Keratinocyte (primary cell): Measurements from ENCODE around the gene SERPINI1. TPM values are rescaled to one million over a fixed set of nuclear protein-coding genes. Genes with fewer than 3 reads are reported as not detected.

Source experiments
- DNase-seq: peaks from one replicate; pipeline ENCODE4 v3.0.0-alpha.2; 2011; ENCODE audit warnings: low read depth, missing footprints, low spot score
- FAIRE-seq: peaks from 2 replicates; lab custom pipeline; 2011; peaks lifted over from hg19 to GRCh38; lab: Jason Lieb, UNC
- H2AFZ ChIP-seq: 2 replicates; pipeline ENCODE4 v1.6.0; 2012; ENCODE audit warnings: low read length, control low read depth, inconsistent platforms; ENCODE audit not compliant: control insufficient read depth
- H3K27ac ChIP-seq: 2 replicates; pipeline ENCODE4 v1.5.1; 2011; ENCODE audit warnings: low read length; ENCODE audit not compliant: control insufficient read depth, insufficient read depth
- H3K27me3 ChIP-seq: 3 replicates; pipeline ENCODE4 v1.6.0; 2011; ENCODE audit warnings: low read length; ENCODE audit not compliant: control insufficient read depth, insufficient read depth; ENCODE audit errors: extremely low read depth
- H3K36me3 ChIP-seq, 2 experiments: 2 replicates in 1 of 2; 3 replicates in 1 of 2; pipeline ENCODE4 v1.5.1; 2011; ENCODE audit warnings: low read length in 2 of 2, mild to moderate bottlenecking in 1 of 2; ENCODE audit not compliant: control insufficient read depth in 2 of 2, insufficient read depth in 2 of 2; ENCODE audit errors: extremely low read depth in 1 of 2
- H3K4me1 ChIP-seq: 3 replicates; pipeline ENCODE4 v1.5.1; 2011; ENCODE audit warnings: low read length; ENCODE audit not compliant: control insufficient read depth, insufficient read depth; ENCODE audit errors: extremely low read depth
- H3K4me2 ChIP-seq: 3 replicates; pipeline ENCODE4 v1.6.0; 2011; ENCODE audit warnings: low read depth, low read length; ENCODE audit not compliant: control insufficient read depth, insufficient read depth; ENCODE audit errors: extremely low read depth
- H3K4me3 ChIP-seq, 3 experiments: fragments of 200-600 bp in 1 of 3; sonication (generic) in 1 of 3; 2 replicates in 2 of 3; 3 replicates in 1 of 3; pipeline ENCODE4 v1.5.1; 2011 to 2016; ENCODE audit warnings: low read length in 3 of 3, mild to moderate bottlenecking in 3 of 3, control low read depth in 2 of 3, inconsistent platforms in 1 of 3, low read depth in 1 of 3, mixed read lengths in 1 of 3, mixed run types in 1 of 3, moderate library complexity in 1 of 3; ENCODE audit not compliant: control insufficient read depth in 2 of 3, insufficient read depth in 2 of 3; ENCODE audit errors: extremely low read depth in 1 of 3
- H3K79me2 ChIP-seq: 2 replicates; pipeline ENCODE4 v1.6.0; 2012; ENCODE audit warnings: low read length; ENCODE audit not compliant: control insufficient read depth, insufficient read depth
- H3K9ac ChIP-seq: 3 replicates; pipeline ENCODE4 v1.6.0; 2011; ENCODE audit warnings: low read length; ENCODE audit not compliant: control insufficient read depth, insufficient read depth; ENCODE audit errors: extremely low read depth
- H3K9me1 ChIP-seq: 3 replicates; pipeline ENCODE4 v1.6.0; 2011; ENCODE audit warnings: low read length; ENCODE audit not compliant: control insufficient read depth, insufficient read depth; ENCODE audit errors: extremely low read depth
- H3K9me3 ChIP-seq: 2 replicates; pipeline ENCODE4 v1.5.1; 2012; ENCODE audit warnings: low read depth, low read length; ENCODE audit not compliant: control insufficient read depth
- H4K20me1 ChIP-seq: 3 replicates; pipeline ENCODE4 v1.6.0; 2011; ENCODE audit warnings: low read length; ENCODE audit not compliant: control insufficient read depth, insufficient read depth; ENCODE audit errors: extremely low read depth
- CTCF ChIP-seq, 3 experiments: IDR thresholded peaks in 1 of 3; conservative IDR thresholded peaks in 1 of 3; optimal IDR thresholded peaks in 1 of 3; 2 replicates in 2 of 3; 3 replicates in 1 of 3; pipeline versions ENCODE3 to v1.5.1; 2011; ENCODE audit warnings: low read length in 3 of 3, mild to moderate bottlenecking in 3 of 3, moderate library complexity in 2 of 3, control low read depth in 1 of 3, inconsistent platforms in 1 of 3; ENCODE audit not compliant: insufficient read depth in 2 of 3; ENCODE audit errors: extremely low read depth in 1 of 3
- EZH2 ChIP-seq: IDR thresholded peaks from one replicate; pipeline ENCODE4 v1.6.1; 2012; ENCODE audit warnings: inconsistent platforms, mild to moderate bottlenecking, low read length, moderate library complexity
- dilution Hi-C: fragments of 300-500 bp; cut with MboI; formaldehyde crosslinking; loops from one replicate; pipeline ENCODE4 v1.7.0; 2020; ENCODE audit warnings: low sequenced_read_pairs; ENCODE audit not compliant: extremely low pct_ligation_motif_present
- polyA plus RNA-seq, 5 experiments: library from polyadenylated mRNA; depleted of rRNA in 3 of 5; stranded (reverse) in 3 of 5; stranded (forward) in 1 of 5; unstranded in 1 of 5; fragments of >200 nt; gene quantifications; 1 replicate in 1 of 5; 2 replicates in 3 of 5; 3 replicates in 1 of 5; pipeline versions ENCODE4 v1.2.1 to v1.2.3, GENCODE V29; 2011 to 2012; ENCODE audit warnings: missing spikeins in 2 of 5, low read depth in 1 of 5, low replicate concordance in 1 of 5

The SERPINI1 gene
- polyA plus RNA-seq, 1 donor (not counting 4 experiments of a cell fraction or from before 2014, with no cell fraction given) = 5.5 TPM

GRCh38 chr3:167743799-167744198 lies 8.3 kb downstream of the SERPINI1 start:
- H3K4me1 ChIP-seq = no peaks in the 10 kb centered on the region
- no peak for FAIRE-seq
- no peak for TF ChIP-seq EZH2
- no peak for TF ChIP-seq CTCF (optimal IDR thresholded peaks at IDR 0.05 in 1 of 3, IDR thresholded peaks at IDR 0.05 in 1 of 3, conservative IDR thresholded peaks at IDR 0.05 in 1 of 3; ENCODE audit: extremely low read depth in 1 of 3, insufficient read depth in 2 of 3, low read length in 3 of 3)

GRCh38 chr3:167749209-167749608 lies 13.7 kb downstream of the SERPINI1 start:
- H3K36me3 ChIP-seq = no peaks in the 10 kb centered on the region
- no peak overlapping the region for H3K27ac ChIP-seq
- no peaks in the 10 kb centered on the region for H3K4me1 ChIP-seq
- no peaks in the 10 kb centered on the region for H3K9me1 ChIP-seq
- H3K4me3 ChIP-seq = no peak overlapping the region
- H4K20me1 ChIP-seq = no peaks in the 10 kb centered on the region
- H3K79me2 ChIP-seq = no peaks in the 10 kb centered on the region
- no peak for TF ChIP-seq CTCF (optimal IDR thresholded peaks at IDR 0.05 in 1 of 3, IDR thresholded peaks at IDR 0.05 in 1 of 3, conservative IDR thresholded peaks at IDR 0.05 in 1 of 3; ENCODE audit: extremely low read depth in 1 of 3, insufficient read depth in 2 of 3, low read length in 3 of 3)
- TF ChIP-seq EZH2 = no peak
- no peaks in the 10 kb centered on the region for H3K9me3 ChIP-seq
- dilution Hi-C loops = no loop called here
- no peak overlapping the region for H3K9ac ChIP-seq
- no peaks in the 10 kb centered on the region for H3K27me3 ChIP-seq
- H3K4me2 ChIP-seq = no peak overlapping the region
- no peak overlapping the region for H2AFZ ChIP-seq
- no peak for DNase-seq
- no peak for FAIRE-seq

More at GRCh38 chr3:167743799-167744198, 8.3 kb downstream of the SERPINI1 start:
- H3K9me3 ChIP-seq = no peaks in the 10 kb centered on the region
- H3K27me3 ChIP-seq = no peaks in the 10 kb centered on the region
- no peak for DNase-seq
- H3K4me2 ChIP-seq = no peak overlapping the region
- H3K79me2 ChIP-seq = no peaks in the 10 kb centered on the region
- dilution Hi-C loops = no loop called here
- H3K4me3 ChIP-seq = no peak overlapping the region
- no peak overlapping the region for H3K27ac ChIP-seq
- H3K36me3 ChIP-seq = no peaks in the 10 kb centered on the region
- no peaks in the 10 kb centered on the region for H4K20me1 ChIP-seq
- H3K9ac ChIP-seq = no peak overlapping the region
- no peaks in the 10 kb centered on the region for H3K9me1 ChIP-seq
- H2AFZ ChIP-seq = no peak overlapping the region
